HG03565 (cell line): ENCODE data around the gene GPR173.

ENCODE experiments used
- ATAC-seq: cut with Tn5 transposase; IDR thresholded peaks from one replicate; pipeline ENCODE4 v1.9.1; 2021; ENCODE audit warnings: mild to moderate bottlenecking, moderate library complexity; ENCODE audit not compliant: unreplicated experiment

The GPR173 gene

GRCh38 chrX:53065104-53065503, 16.5 kb downstream of the GPR173 start:
- no peak for ATAC-seq

- no peak for ATAC-seq
Measured at GRCh38 chrX:53071064-53071463, 22.5 kb downstream of the GPR173 start.

- ATAC-seq = peak; percentile 74
Measured at GRCh38 chrX:53071604-53072417, 23.2 kb downstream of the GPR173 start.

GRCh38 chrX:53072418-53073114, 24.0 kb downstream of the GPR173 start:
- no peak for ATAC-seq

GRCh38 chrX:53073115-53073586, 24.6 kb downstream of the GPR173 start:
- ATAC-seq = no peak

- no peak for ATAC-seq
Measured at GRCh38 chrX:53075011-53075410, 26.4 kb downstream of the GPR173 start.

- ATAC-seq = no peak
Measured at GRCh38 chrX:53076671-53077070, 28.1 kb downstream of the GPR173 start.

- ATAC-seq = no peak
Measured at GRCh38 chrX:53077207-53078197, 28.9 kb downstream of the GPR173 start.

GRCh38 chrX:53078943-53079342, 30.4 kb downstream of the GPR173 start:
- no peak for ATAC-seq

- ATAC-seq = no peak
Measured at GRCh38 chrX:53080628-53081580, 32.3 kb downstream of the GPR173 start.

- ATAC-seq = peak; percentile 82
Measured at GRCh38 chrX:53081925-53082772, 33.6 kb downstream of the GPR173 start, which contains the start of gene TSPYL2. Gene TSPYL2, plus strand, starts transcription at chrX:53082367. Its CDS starts 132 bp downstream, at chrX:53082499.

- no peak for ATAC-seq
Measured at GRCh38 chrX:53082773-53083616, 34.4 kb downstream of the GPR173 start.

GRCh38 chrX:53084043-53084570, 35.5 kb downstream of the GPR173 start:
- no peak for ATAC-seq

GRCh38 chrX:53084863-53085262, 36.3 kb downstream of the GPR173 start:
- ATAC-seq = no peak

- no peak for ATAC-seq
Measured at GRCh38 chrX:53085661-53086229, 37.2 kb downstream of the GPR173 start.

- ATAC-seq = no peak
Measured at GRCh38 chrX:53086464-53086863, 37.9 kb downstream of the GPR173 start.

- ATAC-seq = no peak
Measured at GRCh38 chrX:53087388-53087831, 38.8 kb downstream of the GPR173 start.
